SU-DHL-6 (cell line): ENCODE measurements around the gene PRKCE.

Source experiments
- H2AFZ ChIP-seq: fragments of 200-600 bp; sonication (generic); 2 replicates; pipeline ENCODE4 v1.6.1; 2014; ENCODE audit warnings: low read depth, mild to moderate bottlenecking, moderate library complexity, mixed read lengths, antibody characterized with exemption, low read length; ENCODE audit not compliant: severe bottlenecking
- H3F3A ChIP-seq: fragments of 200-600 bp; shearing (Covaris generic); 2 replicates; pipeline ENCODE4 v1.6.0; 2016; ENCODE audit warnings: antibody characterized with exemption, mild to moderate bottlenecking; ENCODE audit not compliant: insufficient read depth
- H3K27ac ChIP-seq: fragments of 200-600 bp; sonication (generic); 2 replicates; pipeline ENCODE4 v1.5.1; 2016; ENCODE audit warnings: low read depth, mild to moderate bottlenecking, low read length, moderate library complexity, mixed read lengths
- H3K27me3 ChIP-seq: fragments of 200-600 bp; sonication (generic), shearing (Covaris generic); 2 replicates; pipeline ENCODE4 v1.6.0; 2014; ENCODE audit warnings: mild to moderate bottlenecking, low read length
- H3K36me3 ChIP-seq: fragments of 200-600 bp; sonication (generic); 2 replicates; pipeline ENCODE4 v1.6.1; 2014; ENCODE audit warnings: mild to moderate bottlenecking, low read length, mixed read lengths
- H3K4me2 ChIP-seq: fragments of 300-600, 200-600 bp; shearing (Covaris generic), sonication (generic); 2 replicates; pipeline ENCODE4 v1.6.0; 2014; ENCODE audit warnings: low read length, low read depth, mild to moderate bottlenecking; ENCODE audit not compliant: poor library complexity, severe bottlenecking
- H3K4me3 ChIP-seq: fragments of 200-600 bp; sonication (generic); 2 replicates; pipeline ENCODE4 v1.5.1; 2014; ENCODE audit warnings: antibody characterized with exemption, low read length, mild to moderate bottlenecking, mixed read lengths; ENCODE audit not compliant: insufficient read depth, poor library complexity, severe bottlenecking
- H3K79me2 ChIP-seq: fragments of 200-600 bp; sonication (generic); 2 replicates; pipeline ENCODE4 v1.6.1; 2014; ENCODE audit warnings: mild to moderate bottlenecking, low read length, moderate library complexity; ENCODE audit not compliant: insufficient read depth
- H3K9ac ChIP-seq: fragments of 200-600 bp; sonication (generic); 2 replicates; pipeline ENCODE4 v1.7.0; 2014; ENCODE audit warnings: mild to moderate bottlenecking, low read length
- H3K9me2 ChIP-seq: fragments of 200-600 bp; sonication (generic); replicated peaks from 2 replicates; pipeline ENCODE4 v1.6.1; 2014; ENCODE audit warnings: low read length; ENCODE audit not compliant: insufficient read depth
- H3K9me3 ChIP-seq: fragments of 200-600 bp; sonication (generic); 2 replicates; pipeline ENCODE4 v1.6.1; 2014; ENCODE audit warnings: low read length, mixed read lengths; ENCODE audit not compliant: insufficient read depth
- H4K20me1 ChIP-seq: fragments of 200-600 bp; sonication (generic); 2 replicates; pipeline ENCODE4 v1.6.1; 2014; ENCODE audit warnings: low read depth, mild to moderate bottlenecking, antibody characterized with exemption, low read length, moderate library complexity, mixed read lengths
- CTCF ChIP-seq: fragments of 200-600 bp; sonication (generic); IDR thresholded peaks from one replicate; pipeline ENCODE4 v1.5.1; 2017; ENCODE audit warnings: antibody characterized with exemption, mild to moderate bottlenecking, low read length, moderate library complexity; ENCODE audit not compliant: insufficient read depth, poor library complexity, severe bottlenecking
- EZH2phosphoT487 ChIP-seq: fragments of 200-600 bp; sonication (generic), shearing (Covaris generic); conservative IDR thresholded peaks from 2 replicates; pipeline ENCODE4 v1.6.1; 2018; ENCODE audit warnings: mild to moderate bottlenecking, antibody characterized with exemption, low read length, moderate library complexity, mixed read lengths

The PRKCE gene

GRCh38 chr2:46091961-46092667, 440.6 kb downstream of the PRKCE start:
- Histone ChIP-seq H3K27ac (no peak overlapping the region), H3K9ac (no peak overlapping the region), H3K9me3 (no peaks in the 10 kb centered on the region), H4K20me1 (no peaks in the 10 kb centered on the region), H3K79me2 (no peaks in the 10 kb centered on the region), H3K4me3 (no peak overlapping the region), H3K4me2 (no peak overlapping the region), H3K9me2 (no peaks in the 10 kb centered on the region), H3K36me3 (no peaks in the 10 kb centered on the region), H2AFZ (no peak overlapping the region), H3F3A (no peaks in the 10 kb centered on the region), H3K27me3 (no peaks in the 10 kb centered on the region)
- TF ChIP-seq EZH2phosphoT487: no peak
- no peak for TF ChIP-seq CTCF

GRCh38 chr2:46094689-46095088, 443.2 kb downstream of the PRKCE start:
- Histone ChIP-seq H3K36me3 (no peaks in the 10 kb centered on the region), H2AFZ (no peak overlapping the region), H3K79me2 (no peaks in the 10 kb centered on the region), H3K9me3 (no peaks in the 10 kb centered on the region), H3F3A (no peaks in the 10 kb centered on the region), H3K27me3 (no peaks in the 10 kb centered on the region), H3K9ac (no peak overlapping the region), H3K9me2 (no peaks in the 10 kb centered on the region), H3K27ac (no peak overlapping the region), H4K20me1 (no peaks in the 10 kb centered on the region), H3K4me3 (no peak overlapping the region), H3K4me2 (no peak overlapping the region)
- TF ChIP-seq CTCF (no peak), EZH2phosphoT487 (no peak)

GRCh38 chr2:46095830-46096229, 444.4 kb downstream of the PRKCE start:
- H4K20me1 ChIP-seq: no peaks in the 10 kb centered on the region
- H3K27me3 ChIP-seq: no peaks in the 10 kb centered on the region
- H3K9me3 ChIP-seq: no peaks in the 10 kb centered on the region
- no peaks in the 10 kb centered on the region for H3K36me3 ChIP-seq
- no peaks in the 10 kb centered on the region for H3F3A ChIP-seq
- H3K27ac ChIP-seq: no peak overlapping the region
- no peak overlapping the region for H3K9ac ChIP-seq
- no peak overlapping the region for H3K4me3 ChIP-seq
- no peak overlapping the region for H2AFZ ChIP-seq
- H3K79me2 ChIP-seq: no peaks in the 10 kb centered on the region
- TF ChIP-seq EZH2phosphoT487 (no peak), CTCF (no peak)
- H3K9me2 ChIP-seq: no peaks in the 10 kb centered on the region
- no peak overlapping the region for H3K4me2 ChIP-seq
